Left ventricle myocardium inferior (tissue), 1 donor: Measurements from ENCODE around the gene SMC6. TPM values are rescaled to one million over a fixed set of nuclear protein-coding genes. Genes with fewer than 3 reads are reported as not detected.

Source experiments
- DNase-seq: peaks from one replicate; pipeline ENCODE4 v3.0.0-alpha.2; 2020
- H3K27ac ChIP-seq: fragments of 200-600 bp; replicated peaks from 2 replicates; pipeline ENCODE4 v1.8.0; 2021
- H3K27me3 ChIP-seq: fragments of 200-600 bp; 2 replicates; pipeline ENCODE4 v1.8.0; 2021; ENCODE audit warnings: low read depth
- H3K36me3 ChIP-seq: fragments of 200-600 bp; 2 replicates; pipeline ENCODE4 v1.8.0; 2021
- H3K4me1 ChIP-seq: fragments of 200-600 bp; 2 replicates; pipeline ENCODE4 v1.8.0; 2021
- H3K4me3 ChIP-seq: fragments of 200-600 bp; 2 replicates; pipeline ENCODE4 v1.8.0; 2021; ENCODE audit warnings: mild to moderate bottlenecking, moderate library complexity
- H3K9me3 ChIP-seq: fragments of 200-600 bp; replicated peaks from 2 replicates; pipeline ENCODE4 v1.8.0; 2021
- intact Hi-C: fragments of 100-400 bp; cut with micrococcal nuclease; formaldehyde crosslinking; loops from one replicate; pipeline ENCODE4 v1.11.0; 2022
- total RNA-seq: library from RNA; stranded (reverse); fragmentation: NEBNext Ultra II Directional; extraction: Animal tissue kit (Norgen Biotek cat#: 25700); gene quantifications from one replicate; pipeline ENCODE4 v1.2.1, GENCODE V29; 2021
- TF ChIP-seq, protein P1 (sequence below): fragments of 200-600 bp; IDR thresholded peaks from 2 replicates; pipeline ENCODE4 v1.8.0; 2021; ENCODE audit warnings: antibody characterized with exemption, mild to moderate bottlenecking, borderline replicate concordance
- donor health status: DM: no; HTN: yes; CAD: no; lungs with severe emphysema.

Gene SMC6
- total RNA-seq, 1 donor from 2014 or later: 13.3 TPM

DNA sequence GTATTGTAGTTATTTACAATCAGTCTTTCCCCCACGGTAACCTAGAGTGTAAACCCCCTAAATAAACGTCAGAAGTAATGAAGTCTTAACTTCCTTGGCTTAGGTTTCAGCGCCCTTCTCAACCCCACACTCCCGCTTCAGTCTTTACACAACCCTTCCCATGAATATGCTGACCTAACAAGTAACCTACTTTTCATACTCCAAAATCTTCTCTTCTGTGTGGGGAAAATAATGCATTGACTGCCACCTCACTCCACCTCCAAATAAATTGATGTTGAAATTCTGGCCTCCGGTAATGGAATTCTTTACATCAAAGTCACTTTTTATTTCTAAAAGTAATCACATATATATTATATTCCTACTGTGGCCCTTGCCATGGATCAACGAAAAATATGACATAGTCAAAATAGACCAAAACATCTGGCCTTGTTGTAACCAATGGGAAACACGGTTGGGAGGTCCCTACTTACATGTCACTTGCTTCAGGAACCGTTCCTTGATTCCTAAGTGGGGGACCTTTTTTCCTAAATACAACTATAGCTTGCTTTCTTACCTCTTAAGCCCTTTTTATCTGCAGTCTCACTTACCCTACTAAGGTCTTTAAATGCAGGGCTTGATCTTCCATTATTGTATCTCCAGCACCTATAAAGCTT, 1.3 kb upstream of the SMC6 start:
- Histone ChIP-seq H3K4me3 (peak overlapping the region; percentile 89), H3K9me3 (no peaks in the 10 kb centered on the region), H3K36me3 (no peaks in the 10 kb centered on the region), H3K27me3 (no peaks in the 10 kb centered on the region), H3K27ac (peak overlapping the region; percentile 97), H3K4me1 (peaks cover 62% of the 10 kb centered on the region)
- intact Hi-C loops: no loop called here
- TF ChIP-seq, protein P1, sequence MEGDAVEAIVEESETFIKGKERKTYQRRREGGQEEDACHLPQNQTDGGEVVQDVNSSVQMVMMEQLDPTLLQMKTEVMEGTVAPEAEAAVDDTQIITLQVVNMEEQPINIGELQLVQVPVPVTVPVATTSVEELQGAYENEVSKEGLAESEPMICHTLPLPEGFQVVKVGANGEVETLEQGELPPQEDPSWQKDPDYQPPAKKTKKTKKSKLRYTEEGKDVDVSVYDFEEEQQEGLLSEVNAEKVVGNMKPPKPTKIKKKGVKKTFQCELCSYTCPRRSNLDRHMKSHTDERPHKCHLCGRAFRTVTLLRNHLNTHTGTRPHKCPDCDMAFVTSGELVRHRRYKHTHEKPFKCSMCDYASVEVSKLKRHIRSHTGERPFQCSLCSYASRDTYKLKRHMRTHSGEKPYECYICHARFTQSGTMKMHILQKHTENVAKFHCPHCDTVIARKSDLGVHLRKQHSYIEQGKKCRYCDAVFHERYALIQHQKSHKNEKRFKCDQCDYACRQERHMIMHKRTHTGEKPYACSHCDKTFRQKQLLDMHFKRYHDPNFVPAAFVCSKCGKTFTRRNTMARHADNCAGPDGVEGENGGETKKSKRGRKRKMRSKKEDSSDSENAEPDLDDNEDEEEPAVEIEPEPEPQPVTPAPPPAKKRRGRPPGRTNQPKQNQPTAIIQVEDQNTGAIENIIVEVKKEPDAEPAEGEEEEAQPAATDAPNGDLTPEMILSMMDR: no peak
- no peak for DNase-seq

DNA sequence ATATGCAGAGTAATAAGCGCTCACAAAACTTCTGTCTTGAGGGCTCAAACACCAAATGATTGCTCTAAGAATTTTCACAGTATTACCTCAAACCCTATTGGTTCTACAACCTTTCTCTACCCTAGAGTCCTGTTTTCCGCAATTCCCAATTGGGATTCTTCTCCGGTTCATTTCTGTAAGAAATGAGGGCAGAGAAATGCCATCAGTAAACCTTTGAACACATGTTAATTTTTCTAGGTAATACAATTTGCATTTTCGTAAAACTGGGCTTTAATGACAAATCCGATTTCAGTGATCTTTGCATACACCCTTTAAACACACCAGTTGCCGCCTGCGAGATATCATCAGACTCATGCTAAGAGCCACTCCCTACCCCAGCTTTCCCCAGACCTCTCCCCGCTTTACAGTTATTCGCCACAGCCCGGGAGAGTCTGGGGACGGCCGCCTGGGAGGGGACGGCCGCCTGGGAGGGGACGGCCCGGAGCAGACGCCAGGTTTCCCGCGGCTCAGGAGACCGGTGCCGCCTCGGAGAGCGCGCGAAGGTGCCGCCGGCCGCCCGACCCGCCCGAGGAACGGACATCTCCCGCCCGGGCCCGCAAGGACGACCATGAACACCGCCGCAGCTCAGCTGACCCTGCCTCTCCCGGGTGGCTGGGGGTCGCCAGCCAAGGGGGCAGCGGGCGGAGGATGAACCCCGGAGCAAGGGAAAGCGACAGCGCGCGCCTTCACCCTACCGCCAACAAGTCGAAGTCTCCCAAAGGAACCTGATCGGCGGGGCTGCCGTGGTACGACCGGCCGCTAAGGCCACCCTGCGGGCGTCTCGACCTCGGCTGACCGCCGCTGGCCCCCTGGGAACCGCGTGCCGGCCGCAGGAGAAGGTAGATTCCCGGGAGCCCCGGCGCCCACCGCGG, 463 bp downstream of the SMC6 start:
- Histone ChIP-seq H3K4me1 (peaks cover 62% of the 10 kb centered on the region), H3K27me3 (no peaks in the 10 kb centered on the region), H3K27ac (peak overlapping the region; percentile 97), H3K4me3 (peak overlapping the region; percentile 89), H3K9me3 (no peaks in the 10 kb centered on the region), H3K36me3 (no peaks in the 10 kb centered on the region)
- intact Hi-C loops: no loop called here
- TF ChIP-seq, protein P1: no peak
- peak; percentile 37 for DNase-seq

DNA sequence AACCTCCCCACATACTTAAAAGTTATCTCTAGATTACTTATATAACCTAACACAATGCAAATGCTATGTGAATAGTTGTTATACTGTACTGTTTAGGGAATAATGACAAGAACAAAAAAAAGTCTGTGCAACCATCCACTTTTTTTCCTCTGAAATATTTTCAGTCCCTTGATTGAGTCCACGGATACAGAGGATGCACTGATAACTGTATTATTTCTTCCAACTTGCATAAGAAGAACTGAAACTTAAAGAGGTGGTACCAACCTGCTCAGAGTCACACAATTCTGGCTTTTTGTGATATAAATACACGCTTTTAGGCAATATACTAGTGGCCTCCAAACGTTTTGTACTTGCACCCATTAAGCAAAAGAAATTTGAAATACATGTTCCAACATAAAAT, 1.4 kb downstream of the SMC6 start:
- no peak for DNase-seq
- no peaks in the 10 kb centered on the region for H3K9me3 ChIP-seq
- H3K4me1 ChIP-seq: peaks cover 55% of the 10 kb centered on the region
- H3K36me3 ChIP-seq: no peaks in the 10 kb centered on the region
- no peaks in the 10 kb centered on the region for H3K27me3 ChIP-seq
- no peak overlapping the region for H3K27ac ChIP-seq
- TF ChIP-seq, protein P1: no peak
- intact Hi-C loops: no loop called here
- H3K4me3 ChIP-seq: peak overlapping the region; percentile 89

DNA sequence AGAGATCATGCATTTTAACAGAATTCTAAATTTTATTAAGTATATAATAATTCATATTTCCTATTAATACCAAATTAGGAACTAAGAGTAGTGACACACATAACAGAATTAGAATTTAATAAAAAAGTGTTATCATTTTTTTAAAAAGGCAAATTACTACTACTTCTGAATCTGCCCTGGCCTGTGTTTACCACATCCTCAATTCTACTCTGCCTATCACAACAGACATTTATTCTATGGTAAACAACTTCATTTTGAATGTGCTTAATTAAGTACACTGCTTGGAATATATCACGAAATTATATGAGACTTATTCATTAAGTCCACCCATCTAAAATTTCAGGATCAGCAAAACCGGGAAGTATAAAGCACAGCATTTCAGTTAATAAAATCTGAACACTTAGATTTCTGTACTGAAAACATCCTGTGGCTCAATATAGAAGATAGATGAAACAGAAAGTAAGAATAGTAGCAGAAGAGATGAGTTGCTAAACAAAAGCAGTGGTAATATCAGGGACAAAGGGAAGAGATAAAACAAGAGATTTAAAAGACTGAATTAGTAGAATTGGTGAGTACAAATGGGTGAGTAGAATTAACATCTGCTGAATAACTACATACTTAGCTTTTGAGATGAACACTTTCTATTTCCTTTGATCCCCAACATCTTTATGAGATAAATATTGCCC, 3.7 kb downstream of the SMC6 start:
- Histone ChIP-seq H3K27ac (no peak overlapping the region), H3K36me3 (peaks cover 4% of the 10 kb centered on the region), H3K27me3 (no peaks in the 10 kb centered on the region), H3K4me3 (no peak overlapping the region), H3K9me3 (no peaks in the 10 kb centered on the region), H3K4me1 (peaks cover 33% of the 10 kb centered on the region)
- TF ChIP-seq, protein P1: no peak
- DNase-seq: no peak
- intact Hi-C loops: no loop called here

DNA sequence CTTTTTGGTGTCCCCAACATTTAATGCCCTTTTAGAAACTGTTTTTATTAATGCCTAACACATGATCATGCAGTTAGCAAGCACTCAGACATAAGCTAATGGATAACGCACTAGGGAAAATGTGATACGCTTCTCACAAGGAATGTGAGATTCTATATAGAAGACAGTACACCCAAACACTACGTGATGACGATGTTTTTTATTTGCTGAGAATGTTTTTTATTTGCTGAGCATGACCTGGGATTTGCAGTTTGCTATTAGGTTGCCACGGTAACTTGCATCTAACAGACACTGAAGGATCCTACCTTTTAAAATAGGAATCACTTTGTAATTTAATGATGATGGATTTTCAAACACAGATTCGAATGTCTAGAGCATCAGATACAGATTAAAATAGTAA, 4.9 kb downstream of the SMC6 start:
- intact Hi-C loops: no loop called here
- peaks cover 24% of the 10 kb centered on the region for H3K4me1 ChIP-seq
- no peak overlapping the region for H3K27ac ChIP-seq
- H3K4me3 ChIP-seq: no peak overlapping the region
- DNase-seq: no peak
- H3K27me3 ChIP-seq: no peaks in the 10 kb centered on the region
- H3K36me3 ChIP-seq: peaks cover 15% of the 10 kb centered on the region
- H3K9me3 ChIP-seq: no peaks in the 10 kb centered on the region
- TF ChIP-seq, protein P1: no peak
